ENCODE data around the gene EIF2B2.

GRCh38 chr14:75022655-75023054 is 19.9 kb downstream of the EIF2B2 start:
- peak in 1 of 4 experiments; percentile 12 for TF ChIP-seq CTCF (IDR thresholded peaks at IDR 0.05)
- no peak for TF ChIP-seq POLR2A (IDR thresholded peaks at IDR 0.05)
